HG02884 (cell line): Measurements from ENCODE around the gene SARDH.

ENCODE experiments used
- ATAC-seq: cut with Tn5 transposase; IDR thresholded peaks from one replicate; pipeline ENCODE4 v1.9.1; 2021; ENCODE audit warnings: mild to moderate bottlenecking, moderate library complexity; ENCODE audit not compliant: unreplicated experiment

Gene SARDH

DNA sequence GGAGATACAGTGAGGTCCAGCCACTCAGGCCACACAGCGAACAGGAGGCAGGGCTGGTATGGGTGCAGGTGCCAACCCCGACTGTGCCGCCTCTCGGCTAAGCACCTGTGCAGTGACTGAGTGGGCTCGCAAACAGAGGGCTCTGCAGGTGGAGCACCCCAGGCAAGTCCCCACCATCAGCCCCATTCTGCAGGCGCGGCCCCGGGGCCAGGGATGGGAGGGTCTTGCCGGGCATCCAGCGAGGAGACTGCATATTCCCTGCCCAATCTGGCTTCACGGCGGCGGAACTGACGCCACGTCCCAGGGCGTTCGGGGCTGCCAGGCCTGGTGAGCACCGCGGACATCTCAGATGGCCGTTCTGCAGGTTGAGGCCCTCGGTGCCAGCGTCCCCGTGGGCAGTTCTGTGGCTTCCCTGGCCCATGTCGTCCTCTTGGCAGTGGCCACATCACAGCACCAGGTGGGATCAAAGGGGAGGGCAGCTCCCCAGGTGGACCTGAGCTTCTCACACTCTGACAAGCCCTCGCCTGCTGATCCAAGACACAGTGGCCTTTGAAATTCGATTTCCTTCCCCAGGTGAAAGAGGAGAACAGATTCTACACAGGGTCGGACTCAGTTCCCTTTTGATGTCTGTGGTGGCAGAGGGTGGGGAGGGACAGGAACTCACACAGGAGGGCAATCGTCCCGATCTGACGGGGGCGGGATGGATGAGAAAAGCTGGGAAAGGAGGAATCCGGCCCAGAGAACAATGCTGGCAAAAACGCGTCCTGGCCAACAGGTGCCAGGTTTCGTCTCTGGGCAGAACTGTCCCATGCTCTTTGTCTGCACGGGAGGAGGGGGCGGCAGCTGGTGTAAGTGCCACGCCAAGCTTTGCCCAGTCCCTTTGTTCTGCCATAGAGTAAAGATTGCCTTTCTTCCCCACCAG lies 83.2 kb downstream of the SARDH start:
- ATAC-seq: no peak

DNA sequence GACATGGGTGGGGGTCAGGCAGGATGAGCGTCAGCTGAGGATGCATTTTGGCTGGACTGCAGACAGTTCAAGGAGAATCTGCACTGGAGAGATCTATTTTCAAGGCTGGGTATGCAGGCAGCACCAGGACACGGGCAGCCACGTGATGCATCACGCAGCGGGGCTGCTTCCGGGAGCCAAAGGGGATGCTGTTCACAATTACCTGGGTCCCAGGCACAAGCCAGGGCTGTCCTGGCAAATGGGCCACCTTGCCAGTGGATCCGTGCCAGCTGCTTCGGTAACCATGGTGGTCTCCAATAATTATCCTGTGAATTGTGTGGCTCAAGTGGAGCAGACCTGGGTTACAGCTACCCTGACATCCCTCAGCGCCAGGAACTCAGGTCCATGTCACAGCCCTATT lies 84.5 kb downstream of the SARDH start:
- ATAC-seq: no peak

DNA sequence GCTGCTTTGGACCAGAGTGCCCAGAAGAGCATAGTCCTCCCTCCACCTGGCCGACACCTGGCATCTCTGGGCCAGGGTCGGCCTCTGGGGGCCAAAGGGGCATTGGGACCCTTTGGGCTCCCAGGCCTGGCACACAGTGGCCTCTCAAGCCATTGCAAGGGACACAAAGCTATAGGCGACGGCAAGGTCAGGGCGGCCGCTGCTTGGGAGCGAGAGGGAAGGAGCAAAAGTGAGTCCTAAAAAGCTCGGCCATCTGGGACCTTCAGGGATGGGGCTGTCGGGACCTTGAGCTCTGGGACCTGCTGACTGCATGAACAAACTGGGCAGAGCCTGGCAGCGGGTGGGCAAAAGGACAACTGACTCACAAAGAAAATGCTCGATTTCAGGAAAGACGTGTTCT lies 88.1 kb downstream of the SARDH start:
- no peak for ATAC-seq

DNA sequence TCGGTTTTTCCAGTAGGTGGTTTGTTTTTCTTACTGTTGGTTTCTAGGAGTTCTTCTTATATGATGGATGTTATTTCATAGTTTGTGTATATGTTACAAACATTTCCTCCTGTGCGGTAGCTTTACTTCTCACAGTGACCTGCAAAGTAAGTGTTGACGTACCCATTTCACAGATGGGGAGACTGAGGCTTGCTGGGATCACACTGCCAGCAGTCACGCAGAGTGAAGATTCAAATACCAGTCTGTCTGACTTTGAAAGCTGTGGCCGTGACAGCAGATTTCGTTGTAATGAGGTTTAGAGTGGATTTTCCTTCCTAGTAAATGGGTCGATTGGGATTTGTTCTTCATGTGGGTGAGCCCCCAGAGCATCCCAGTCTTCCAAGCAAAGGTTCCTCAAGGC lies 89.0 kb downstream of the SARDH start:
- ATAC-seq: no peak

DNA sequence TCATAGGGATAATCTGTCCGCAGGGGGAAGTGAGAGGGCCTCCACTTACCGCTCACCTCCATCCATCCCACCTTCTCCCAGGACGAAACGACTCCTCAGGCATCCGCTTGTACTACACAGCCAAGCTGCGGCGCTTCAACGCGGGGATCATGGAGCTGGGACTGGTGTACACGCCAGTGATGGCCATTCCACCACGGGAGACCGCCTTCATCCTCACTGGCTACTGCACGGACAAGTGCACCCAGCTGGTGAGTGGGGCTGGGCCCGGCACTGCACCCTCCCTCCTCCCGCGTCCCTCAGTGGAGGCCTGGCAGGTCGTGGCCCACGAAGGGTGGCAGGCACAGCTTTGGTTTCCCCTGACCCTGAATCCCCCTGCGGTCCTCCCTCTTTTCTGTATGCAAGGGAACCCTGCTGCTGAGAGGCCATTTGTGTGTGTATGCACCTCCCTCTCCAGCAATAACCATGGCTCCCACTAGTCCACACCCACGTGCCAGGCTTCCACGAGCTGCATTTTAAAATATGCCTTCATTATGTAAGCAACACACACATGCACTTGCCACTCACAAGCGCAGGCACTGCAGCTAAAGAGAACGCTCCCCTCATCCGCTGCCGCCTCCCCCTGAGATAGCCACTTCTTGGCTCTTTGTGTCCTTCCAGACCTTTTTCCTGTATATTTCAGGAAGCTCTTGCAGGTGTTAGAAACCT lies 90.2 kb downstream of the SARDH start:
- no peak for ATAC-seq

DNA sequence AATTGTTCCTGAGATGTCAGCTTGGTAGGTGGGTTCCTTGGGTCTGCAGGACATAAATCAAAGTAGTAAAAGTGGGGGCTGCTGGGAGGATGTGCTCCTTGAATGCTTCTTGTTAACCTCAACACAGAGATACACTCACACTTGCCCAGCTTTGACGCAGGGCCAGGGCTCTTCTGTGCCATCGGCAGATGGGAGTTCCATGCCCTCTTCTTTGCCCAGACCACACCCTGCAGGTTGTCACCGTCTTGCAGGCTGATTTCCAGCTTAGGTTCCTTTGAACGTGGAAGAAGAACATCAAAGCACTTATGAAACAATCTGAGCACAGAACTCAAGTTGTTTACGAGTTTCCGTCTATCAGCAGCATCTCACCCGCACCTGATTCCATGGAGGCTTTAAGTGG lies 91.0 kb downstream of the SARDH start:
- ATAC-seq: no peak

DNA sequence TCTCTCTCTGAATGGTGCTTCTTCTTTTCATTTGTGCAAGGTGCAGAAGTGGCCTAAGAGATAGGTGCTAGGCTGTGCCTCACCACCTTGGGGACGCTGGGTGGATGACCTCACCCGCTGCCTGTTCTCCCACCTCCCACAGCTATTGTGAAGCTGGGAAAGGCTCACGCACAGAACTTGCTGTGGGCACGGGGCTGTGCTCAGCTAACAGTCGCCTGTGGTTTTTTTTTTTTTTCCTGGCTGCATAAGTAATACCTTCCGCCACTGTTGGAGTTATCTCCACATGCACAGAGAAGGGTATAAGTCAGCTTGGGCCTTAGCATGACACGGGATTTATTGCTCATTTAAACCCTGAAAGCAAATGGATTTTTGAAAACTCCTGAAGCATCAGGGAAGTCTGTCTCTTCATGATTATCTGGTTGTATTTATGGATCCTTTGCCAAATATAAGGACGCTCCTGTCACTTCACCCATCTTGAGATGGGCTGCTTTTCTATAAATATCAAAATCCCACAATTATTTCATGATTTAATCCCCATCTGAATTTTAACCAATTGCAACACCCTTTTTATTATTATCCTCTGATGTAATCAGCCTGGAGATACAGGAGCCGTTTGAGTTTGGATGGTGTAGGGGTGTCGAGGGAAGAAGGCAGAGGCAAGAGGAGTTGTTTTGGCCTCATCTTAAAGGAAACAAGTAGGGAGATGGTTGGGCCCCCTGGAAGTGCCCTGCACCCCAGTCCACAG lies 93.0 kb downstream of the SARDH start:
- ATAC-seq: no peak

DNA sequence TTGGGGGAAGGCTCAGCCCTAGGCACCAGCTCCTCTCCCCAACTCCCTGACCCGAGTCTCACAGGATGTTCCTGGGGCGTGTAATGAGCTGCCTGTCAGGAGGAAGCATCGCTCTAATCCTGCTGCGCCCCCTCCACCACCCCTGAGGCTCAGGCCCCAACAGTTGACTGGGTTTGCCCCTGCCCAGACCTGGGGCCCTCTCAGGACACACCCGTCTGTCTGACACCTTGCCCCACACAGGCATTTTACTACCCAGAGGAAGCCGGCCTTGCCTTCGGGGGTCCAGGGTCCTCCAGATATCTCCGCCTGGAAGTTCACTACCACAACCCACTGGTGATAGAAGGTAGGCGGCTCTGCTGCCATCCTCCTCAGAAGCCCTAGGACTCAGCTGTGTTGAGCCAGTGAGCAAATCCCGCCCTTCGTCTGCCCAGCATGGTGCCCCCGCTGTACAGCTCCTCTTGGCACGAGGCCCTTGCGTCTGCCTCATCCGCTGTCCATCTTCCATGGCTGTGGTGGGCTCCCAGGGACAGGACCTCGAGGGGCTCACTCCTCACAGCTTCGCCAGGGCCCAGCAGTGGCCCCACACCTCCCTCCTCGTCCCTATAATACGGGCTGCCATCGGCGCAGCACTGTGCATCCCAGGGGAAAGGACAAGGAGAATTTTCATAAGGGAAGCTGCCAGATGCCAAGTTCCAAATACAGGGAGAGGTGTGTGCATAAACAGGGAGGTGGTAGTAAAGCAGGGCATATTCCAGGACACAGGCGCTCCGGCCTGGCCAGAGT lies 94.0 kb downstream of the SARDH start:
- ATAC-seq: no peak

DNA sequence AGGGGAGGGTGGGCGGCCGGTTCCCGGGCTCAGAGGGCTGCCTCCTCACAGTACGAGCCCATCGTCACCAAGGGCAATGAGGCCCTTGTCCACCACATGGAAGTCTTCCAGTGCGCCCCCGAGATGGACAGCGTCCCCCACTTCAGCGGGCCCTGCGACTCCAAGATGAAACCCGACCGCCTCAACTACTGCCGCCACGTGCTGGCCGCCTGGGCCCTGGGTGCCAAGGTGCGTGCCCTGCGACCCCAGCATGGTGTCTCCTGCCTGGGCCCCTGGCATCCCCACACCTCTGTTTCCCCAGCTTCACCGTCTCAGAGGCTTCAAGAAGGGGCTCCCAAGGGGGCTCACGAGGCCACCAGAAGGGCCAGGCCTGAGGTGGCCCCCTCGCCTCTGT lies 94.8 kb downstream of the SARDH start:
- ATAC-seq: no peak

DNA sequence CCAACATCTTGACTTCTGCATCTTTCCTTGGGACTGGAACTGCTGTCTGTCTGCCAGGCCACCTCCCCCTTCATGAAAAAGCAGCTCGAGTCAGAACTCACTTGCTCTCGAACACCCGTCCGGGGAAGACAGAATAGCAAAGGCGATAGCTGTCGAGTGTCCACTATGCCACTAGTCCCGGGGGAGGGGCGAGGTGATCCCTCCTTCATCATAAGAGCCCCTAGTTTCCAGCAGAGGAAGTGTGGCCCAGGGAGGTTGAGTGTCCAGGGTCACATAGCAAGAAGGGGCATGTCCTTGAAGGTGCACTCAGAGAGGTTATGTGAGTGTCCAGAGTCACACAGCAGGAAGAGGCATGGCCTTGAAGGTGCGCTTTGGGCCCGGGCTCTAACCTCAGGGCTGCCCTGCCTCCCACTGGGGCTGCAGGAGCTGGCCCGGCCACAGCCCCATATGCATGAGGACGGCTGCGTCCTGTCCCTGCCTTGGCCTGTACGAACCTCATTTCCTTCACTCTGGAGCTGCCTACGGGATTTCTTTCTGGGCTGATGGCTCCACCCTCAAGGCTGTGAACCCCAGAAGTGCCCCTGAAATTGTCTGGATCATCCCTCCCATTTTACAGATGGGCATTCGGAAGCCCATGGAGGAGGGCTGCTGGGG lies 95.3 kb downstream of the SARDH start:
- ATAC-seq: no peak

DNA sequence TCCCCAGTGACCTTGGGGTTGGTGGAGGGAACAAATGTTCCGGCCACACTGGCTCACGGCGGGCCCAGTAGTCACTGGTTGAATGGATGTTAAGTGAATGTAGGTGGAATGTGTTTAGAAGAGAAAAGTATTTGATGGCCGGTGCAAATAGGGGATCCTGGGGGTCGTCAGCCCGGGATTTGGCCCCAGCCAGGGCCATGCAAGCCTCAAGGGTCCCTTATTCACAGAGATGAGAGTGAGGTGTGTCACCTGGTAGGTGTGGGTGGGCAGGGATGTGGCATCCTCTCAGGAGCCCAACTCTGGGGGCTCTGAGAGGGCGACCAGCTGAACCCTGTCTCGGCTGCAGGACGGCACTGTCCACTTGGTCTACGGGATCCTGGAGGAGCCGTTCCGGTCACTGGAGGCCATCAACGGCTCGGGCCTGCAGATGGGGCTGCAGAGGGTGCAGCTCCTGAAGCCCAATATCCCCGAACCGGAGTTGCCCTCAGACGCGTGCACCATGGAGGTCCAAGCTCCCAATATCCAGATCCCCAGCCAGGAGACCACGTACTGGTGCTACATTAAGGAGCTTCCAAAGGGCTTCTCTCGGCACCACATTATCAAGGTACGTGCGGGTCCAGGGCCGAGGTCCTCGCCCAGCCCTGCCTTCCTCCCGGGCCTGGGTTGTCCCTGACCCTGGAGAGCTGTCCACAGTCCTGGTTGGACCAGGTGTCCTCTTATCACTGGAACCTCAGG lies 96.1 kb downstream of the SARDH start:
- ATAC-seq: no peak

DNA sequence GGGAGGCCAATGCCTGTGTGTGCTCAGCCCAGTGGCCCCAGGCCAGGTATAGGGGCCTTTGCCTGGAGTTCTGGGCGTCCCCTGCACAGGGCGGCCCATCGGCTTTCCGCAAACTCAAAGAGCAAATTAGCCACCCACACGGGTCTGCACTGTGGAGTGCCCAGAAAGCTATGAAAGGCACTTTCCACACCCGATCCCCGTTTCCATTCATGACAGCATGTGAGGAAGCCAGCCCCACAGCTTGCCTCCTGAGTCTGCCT lies 96.8 kb downstream of the SARDH start:
- ATAC-seq: no peak

DNA sequence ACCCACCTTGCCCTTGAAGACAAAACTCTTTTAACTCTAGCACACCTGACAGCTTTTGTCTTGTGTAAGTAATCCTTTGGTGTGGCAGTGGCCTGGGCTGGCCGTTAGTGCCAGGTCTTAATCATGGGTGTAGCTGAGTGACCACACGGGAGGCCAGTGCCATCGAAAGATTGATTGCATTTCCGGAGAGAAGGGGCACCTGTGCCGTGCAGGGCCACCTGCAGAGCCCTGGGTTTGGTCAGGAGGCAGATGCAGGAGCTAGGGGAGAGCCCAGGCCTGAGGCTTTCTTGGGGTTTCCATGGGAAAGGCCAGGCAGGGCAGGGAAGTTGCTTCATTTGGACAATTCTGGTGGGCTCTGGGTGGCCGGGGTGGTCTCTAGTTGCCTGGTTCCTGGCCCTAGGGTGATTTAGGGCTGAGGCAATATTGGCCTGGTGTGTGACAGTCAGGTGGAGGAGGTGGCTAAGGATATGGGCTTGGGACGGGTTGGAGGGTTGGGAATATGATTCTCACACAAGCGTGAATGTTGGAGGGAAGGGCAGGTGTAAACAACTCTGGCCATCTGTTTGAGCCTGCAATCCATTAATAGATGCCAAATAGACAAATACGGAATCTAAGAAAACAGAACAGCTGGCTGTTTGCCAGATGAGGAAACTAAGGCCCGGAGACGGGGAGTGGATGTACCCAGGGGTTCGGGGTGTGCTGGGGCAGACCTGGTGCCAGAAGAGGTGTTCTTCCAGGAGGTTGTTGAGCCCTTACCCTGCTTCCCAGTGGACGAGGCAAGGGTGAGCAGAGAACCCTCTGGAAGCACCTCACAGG lies 97.4 kb downstream of the SARDH start:
- no peak for ATAC-seq

DNA sequence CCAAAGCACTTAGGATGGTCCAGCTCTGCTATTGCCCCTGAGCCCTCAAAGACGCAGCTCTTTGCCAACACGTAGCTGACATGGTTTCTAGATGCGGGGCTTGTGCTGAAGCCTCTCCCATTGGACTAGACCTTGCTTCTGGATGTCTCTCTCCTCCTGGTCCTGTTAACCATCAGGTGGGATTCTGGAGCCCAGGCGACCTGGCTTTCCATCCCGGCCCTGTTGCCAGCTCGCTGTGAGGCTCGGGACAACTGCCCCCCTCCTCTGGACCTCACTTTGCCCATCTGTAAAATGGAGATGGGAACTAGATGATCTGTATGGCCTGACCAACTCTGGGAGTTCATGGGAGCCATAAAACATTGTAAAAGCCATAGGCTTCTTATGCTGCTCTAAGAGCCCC lies 98.0 kb downstream of the SARDH start:
- no peak for ATAC-seq

DNA sequence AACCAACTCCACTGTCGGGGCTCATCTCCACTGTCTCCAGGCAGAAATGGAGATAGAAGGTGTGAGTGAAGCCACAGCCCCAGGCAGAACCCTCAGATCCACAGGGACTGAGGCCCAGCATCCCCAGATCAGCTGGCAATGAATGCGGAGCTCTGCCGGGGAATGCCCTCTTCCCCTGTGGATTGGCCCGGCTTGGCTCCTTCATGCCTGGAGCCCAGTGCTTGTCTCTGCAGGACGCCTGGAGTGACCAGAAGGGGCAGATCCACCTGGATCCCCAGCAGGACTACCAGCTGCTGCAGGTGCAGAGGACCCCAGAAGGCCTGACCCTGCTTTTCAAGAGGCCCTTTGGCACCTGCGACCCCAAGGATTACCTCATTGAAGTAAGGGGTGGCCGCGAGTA lies 98.5 kb downstream of the SARDH start:
- ATAC-seq: no peak

DNA sequence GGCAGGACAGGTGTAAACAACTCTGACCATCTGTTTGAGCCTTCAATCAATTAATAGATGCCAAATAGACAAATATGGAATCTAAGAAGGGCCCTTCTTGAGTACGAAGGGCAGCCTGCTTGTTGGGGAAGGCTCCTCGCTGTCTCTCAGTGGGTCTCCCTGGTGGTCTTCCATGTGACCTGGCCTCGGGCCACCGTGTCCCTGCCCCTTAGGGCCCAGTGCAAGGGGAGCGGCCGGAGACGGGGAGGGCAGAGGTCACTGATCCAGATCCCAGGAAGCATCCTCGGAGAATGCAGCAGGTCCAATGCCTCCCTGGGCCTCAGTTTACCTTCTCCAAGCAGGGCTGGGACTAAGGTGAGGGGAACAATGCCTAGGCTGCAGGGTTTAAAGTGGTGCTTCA lies 99.4 kb downstream of the SARDH start:
- no peak for ATAC-seq

DNA sequence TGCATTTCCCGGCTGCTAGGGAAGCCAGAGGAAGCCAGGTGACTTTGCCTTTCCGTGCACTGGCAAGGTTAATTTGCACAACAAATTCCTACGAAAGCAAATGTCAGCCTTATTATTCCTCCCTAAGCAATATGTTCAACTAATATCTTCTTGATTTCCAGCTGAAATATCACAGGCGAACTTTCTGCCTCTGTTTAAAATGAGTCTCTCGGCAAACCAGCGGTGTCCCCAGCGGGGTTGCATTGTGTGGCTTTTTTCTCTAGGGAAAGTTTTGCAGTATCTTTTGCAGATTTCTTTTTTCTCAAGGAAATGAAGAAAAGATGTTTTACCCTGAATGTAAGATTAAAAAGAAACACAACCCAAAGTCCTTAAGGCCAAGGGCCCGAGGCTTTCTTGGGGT lies 100.1 kb downstream of the SARDH start:
- ATAC-seq: no peak

DNA sequence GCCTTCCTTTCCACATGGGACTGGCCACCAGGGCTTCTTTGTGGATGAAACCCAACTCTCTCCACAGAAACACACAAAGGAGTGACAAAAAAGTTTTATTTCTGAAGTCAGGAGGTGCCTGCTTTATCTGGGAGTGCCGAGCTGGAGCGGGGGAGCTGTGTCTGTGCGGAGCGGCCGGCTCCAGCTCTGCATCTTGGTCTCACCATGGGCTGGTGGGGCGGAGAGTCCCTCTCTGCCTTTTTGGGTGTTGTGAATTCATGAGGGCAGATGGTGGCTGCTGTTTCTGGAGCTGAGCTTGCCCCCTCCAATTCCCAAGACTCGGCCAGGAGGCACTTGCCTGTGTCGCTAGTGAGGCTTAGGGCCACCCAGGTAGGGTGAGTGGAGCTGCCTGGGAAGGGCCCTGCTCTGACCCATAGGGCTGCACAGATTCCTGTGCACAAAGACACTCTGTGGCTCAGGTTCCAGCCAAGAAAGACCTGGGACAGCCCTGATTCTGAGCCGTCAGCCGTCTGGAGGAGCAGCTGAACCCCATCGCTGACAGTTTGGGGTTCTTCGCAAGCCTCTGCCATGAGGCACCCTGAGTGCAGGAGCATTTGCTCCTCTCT lies 100.6 kb downstream of the SARDH start:
- ATAC-seq: no peak

DNA sequence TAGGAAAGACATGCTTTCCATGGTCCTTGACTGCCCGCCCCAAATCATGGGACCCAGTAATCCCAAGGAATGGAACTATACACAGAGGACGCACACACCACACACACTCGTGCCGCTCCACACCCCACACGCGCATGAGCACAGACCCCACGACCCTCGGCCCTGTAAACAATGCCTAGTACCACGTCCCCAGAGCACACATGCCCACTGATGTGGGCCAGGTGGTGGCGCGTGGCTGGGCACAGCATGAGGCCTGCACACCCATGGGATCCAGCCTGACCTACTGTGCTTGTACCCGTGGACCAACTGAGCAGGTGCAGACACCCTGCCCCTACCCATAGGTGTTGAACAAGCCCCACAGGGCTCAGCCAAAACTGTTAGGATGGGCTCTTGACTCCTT lies 101.2 kb downstream of the SARDH start:
- no peak for ATAC-seq
